WTC11 (cell line): ENCODE results near the gene ARID4B. TPM values are rescaled to one million over a fixed set of nuclear protein-coding genes. Genes with fewer than 3 reads are reported as not detected.

Experiments used
- ATAC-seq: fragments of 200-7000 bp; cut with Tn5 transposase; 2 replicates; pipeline ENCODE4 v1.10.0; 2021; ENCODE audit warnings: mild to moderate bottlenecking, moderate library complexity
- CTCF ChIA-PET: fragments of 300-600 bp; sonication (Branson Sonifier 250); formaldehyde crosslinking; loops from one replicate; lab custom pipeline; 2021; ENCODE audit warnings: antibody characterized with exemption; lab: Charles Lee
- POLR2A ChIA-PET: fragments of 350-600 bp; sonication (Branson Sonifier 250); formaldehyde crosslinking; loops from one replicate; lab custom pipeline; 2021; ENCODE audit warnings: antibody characterized with exemption; lab: Charles Lee
- DNase-seq: peaks from one replicate; pipeline ENCODE4 v3.0.0; 2021; ENCODE audit warnings: low spot score
- H3K27ac Mint-ChIP-seq: 2 replicates; pipeline ENCODE4 v1.8.0; 2021; ENCODE audit warnings: mixed read lengths
- H3K27me3 Mint-ChIP-seq: 2 replicates; pipeline ENCODE4 v1.8.0; 2021; ENCODE audit warnings: low read depth, mild to moderate bottlenecking, moderate library complexity, mixed read lengths
- H3K36me3 Mint-ChIP-seq: 2 replicates; pipeline ENCODE4 v1.8.0; 2021; ENCODE audit warnings: mixed read lengths
- H3K4me1 Mint-ChIP-seq: 2 replicates; pipeline ENCODE4 v1.8.0; 2022; ENCODE audit warnings: mixed read lengths
- H3K4me3 Mint-ChIP-seq: 2 replicates; pipeline ENCODE4 v1.8.0; 2021; ENCODE audit warnings: mild to moderate bottlenecking, moderate library complexity, mixed read lengths
- H3K9me3 Mint-ChIP-seq: 2 replicates; pipeline ENCODE4 v1.8.0; 2021; ENCODE audit warnings: mixed read lengths
- ARID4B ChIP-seq: sonication (generic); formaldehyde crosslinking; IDR thresholded peaks from 2 replicates; pipeline ENCODE4 v1.8.0; 2023; ENCODE audit warnings: missing genetic modification reagents, mild to moderate bottlenecking, borderline replicate concordance
- CTCF ChIP-seq: fragments of 200-600 bp; IDR thresholded peaks from 2 replicates; pipeline ENCODE4 v1.8.0; 2022; ENCODE audit warnings: antibody characterized with exemption
- ESRRA ChIP-seq: sonication (generic); formaldehyde crosslinking; IDR thresholded peaks from 2 replicates; pipeline ENCODE4 v1.8.1; 2022; ENCODE audit warnings: mild to moderate bottlenecking, missing genetic modification reagents, borderline replicate concordance
- FOXP1 ChIP-seq: sonication (generic); formaldehyde crosslinking; IDR thresholded peaks from 2 replicates; pipeline ENCODE4 v1.8.0; 2022; ENCODE audit warnings: missing genetic modification reagents, mild to moderate bottlenecking, moderate library complexity, borderline replicate concordance
- GRHL2 ChIP-seq: fragments of 250-450 bp; sonication (Bioruptor Pico); IDR thresholded peaks from 2 replicates; pipeline ENCODE4 v1.8.0; 2022; ENCODE audit warnings: mild to moderate bottlenecking, moderate library complexity; ENCODE audit not compliant: insufficient replicate concordance, severe bottlenecking
- HMGA2 ChIP-seq: fragments of 250-450 bp; sonication (Bioruptor Pico); IDR thresholded peaks from 2 replicates; pipeline ENCODE4 v1.4.0; 2021; ENCODE audit warnings: mild to moderate bottlenecking, moderate library complexity
- IRF2 ChIP-seq: sonication (generic); formaldehyde crosslinking; IDR thresholded peaks from 2 replicates; pipeline ENCODE4 v1.8.0; 2022; ENCODE audit warnings: low read depth, missing genetic modification reagents, borderline replicate concordance
- JUN ChIP-seq: sonication (generic); formaldehyde crosslinking; IDR thresholded peaks from 2 replicates; pipeline ENCODE4 v1.8.0; 2023; ENCODE audit warnings: mild to moderate bottlenecking, missing genetic modification reagents
- NFE2L1 ChIP-seq: sonication (generic); formaldehyde crosslinking; IDR thresholded peaks from 2 replicates; pipeline ENCODE4 v1.8.1; 2023; ENCODE audit warnings: missing genetic modification reagents
- PREB ChIP-seq: sonication (generic); formaldehyde crosslinking; IDR thresholded peaks from 2 replicates; pipeline ENCODE4 v1.8.1; 2022; ENCODE audit warnings: mild to moderate bottlenecking, missing genetic modification reagents, moderate library complexity, borderline replicate concordance
- RORB ChIP-seq: fragments of 250-450 bp; sonication (Bioruptor Pico); IDR thresholded peaks from 2 replicates; pipeline ENCODE4 v1.9.0; 2021; ENCODE audit warnings: mild to moderate bottlenecking
- SMAD3 ChIP-seq: sonication (generic); formaldehyde crosslinking; IDR thresholded peaks from 2 replicates; pipeline ENCODE4 v1.8.0; 2022; ENCODE audit warnings: missing genetic modification reagents, mild to moderate bottlenecking, borderline replicate concordance
- SMAD4 ChIP-seq: sonication (generic); formaldehyde crosslinking; IDR thresholded peaks from 2 replicates; pipeline ENCODE4 v1.8.0; 2022; ENCODE audit warnings: mild to moderate bottlenecking, missing genetic modification reagents
- TEAD1 ChIP-seq: sonication (generic); formaldehyde crosslinking; IDR thresholded peaks from 2 replicates; pipeline ENCODE4 v1.8.0; 2022; ENCODE audit warnings: mild to moderate bottlenecking, missing genetic modification reagents
- TP53 ChIP-seq: sonication (generic); formaldehyde crosslinking; IDR thresholded peaks from 2 replicates; pipeline ENCODE4 v1.8.1; 2023; ENCODE audit warnings: mild to moderate bottlenecking, missing genetic modification reagents
- ZNF121 ChIP-seq: sonication (generic); formaldehyde crosslinking; IDR thresholded peaks from 2 replicates; pipeline ENCODE4 v1.8.0; 2023; ENCODE audit warnings: missing genetic modification reagents
- ZNF263 ChIP-seq: sonication (generic); formaldehyde crosslinking; IDR thresholded peaks from 2 replicates; pipeline ENCODE4 v1.8.1; 2022; ENCODE audit warnings: low read depth, mild to moderate bottlenecking, moderate library complexity, missing genetic modification reagents
- ZNF423 ChIP-seq: fragments of 250-450 bp; sonication (Bioruptor Pico); IDR thresholded peaks from 2 replicates; pipeline ENCODE4 v2.1.2; 2022; ENCODE audit warnings: mild to moderate bottlenecking, moderate library complexity
- ZNF512 ChIP-seq: sonication (generic); formaldehyde crosslinking; IDR thresholded peaks from 2 replicates; pipeline ENCODE4 v1.8.1; 2022; ENCODE audit warnings: missing genetic modification reagents, borderline replicate concordance
- total RNA-seq: library from RNA; stranded (reverse); gene quantifications from 3 replicates; pipeline ENCODE4 v1.2.3, GENCODE V29; 2021
- TF ChIP-seq, protein P1 (sequence below): sonication (generic); formaldehyde crosslinking; IDR thresholded peaks from 2 replicates; pipeline ENCODE4 v1.8.1; 2022; ENCODE audit warnings: low read depth, missing genetic modification reagents, borderline replicate concordance
- TF ChIP-seq, protein P2 (sequence below): sonication (generic); formaldehyde crosslinking; IDR thresholded peaks from 2 replicates; pipeline ENCODE4 v1.8.1; 2023; ENCODE audit warnings: mild to moderate bottlenecking, moderate library complexity, missing genetic modification reagents

The ARID4B gene
- total RNA-seq, 1 experiment from 2014 or later = 35.7 TPM

DNA sequence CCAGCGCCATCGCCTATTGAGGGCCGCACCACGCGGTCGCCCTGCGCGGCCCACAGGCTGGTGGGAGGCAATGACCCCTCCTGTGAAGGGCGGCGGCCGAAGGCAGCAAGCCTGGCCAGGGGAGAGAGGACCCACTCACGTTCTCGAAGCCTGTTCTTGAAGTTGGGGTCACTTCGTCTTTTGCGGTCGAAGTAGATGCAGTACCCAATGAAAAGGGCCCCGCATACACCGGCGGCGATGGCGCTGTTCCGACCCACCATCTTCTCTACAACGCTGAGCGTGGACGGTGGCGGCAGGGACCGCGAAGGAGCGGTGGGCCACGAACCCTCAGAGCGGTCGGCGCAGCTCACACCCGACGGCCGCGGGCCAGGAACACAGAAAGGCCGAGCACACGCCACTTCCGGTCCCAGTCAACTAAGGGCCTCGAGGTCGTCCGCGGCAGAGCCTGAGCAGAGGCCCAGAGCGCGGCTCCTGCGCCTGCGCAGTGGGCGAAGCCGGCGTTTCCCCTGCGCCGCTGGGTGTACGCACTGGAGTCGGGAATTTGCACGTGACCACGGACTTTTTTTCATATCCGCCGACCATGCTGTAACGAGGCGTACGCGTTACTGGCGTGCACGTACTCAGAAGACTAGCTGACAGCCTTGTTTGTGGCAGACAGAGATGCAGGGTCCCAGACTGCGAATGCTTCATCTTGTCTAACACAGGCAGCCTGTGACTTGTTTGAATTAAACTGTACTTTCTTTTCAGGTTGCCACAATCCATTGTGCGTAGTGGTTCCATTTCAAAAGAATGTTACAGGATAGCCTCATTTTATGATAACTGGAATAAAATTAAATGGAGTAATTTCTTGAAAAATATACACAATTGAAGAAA lies 199.3 kb downstream of the ARID4B start, which contains the start of gene TOMM20 (continued):
- TF ChIP-seq, protein P1, sequence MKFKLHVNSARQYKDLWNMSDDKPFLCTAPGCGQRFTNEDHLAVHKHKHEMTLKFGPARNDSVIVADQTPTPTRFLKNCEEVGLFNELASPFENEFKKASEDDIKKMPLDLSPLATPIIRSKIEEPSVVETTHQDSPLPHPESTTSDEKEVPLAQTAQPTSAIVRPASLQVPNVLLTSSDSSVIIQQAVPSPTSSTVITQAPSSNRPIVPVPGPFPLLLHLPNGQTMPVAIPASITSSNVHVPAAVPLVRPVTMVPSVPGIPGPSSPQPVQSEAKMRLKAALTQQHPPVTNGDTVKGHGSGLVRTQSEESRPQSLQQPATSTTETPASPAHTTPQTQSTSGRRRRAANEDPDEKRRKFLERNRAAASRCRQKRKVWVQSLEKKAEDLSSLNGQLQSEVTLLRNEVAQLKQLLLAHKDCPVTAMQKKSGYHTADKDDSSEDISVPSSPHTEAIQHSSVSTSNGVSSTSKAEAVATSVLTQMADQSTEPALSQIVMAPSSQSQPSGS (CRISPR knock-in tag) = no peak
- TF ChIP-seq SMAD4 (CRISPR knock-in tag) (0 out of 2 replicates have a peak, but pooled peaks have one; percentile 14), ESRRA (CRISPR knock-in tag) (peak; percentile 80), TEAD1 (CRISPR knock-in tag) (peak; percentile 77; the same call in 1 of the 2 replicates), TP53 (CRISPR knock-in tag) (no peak), ZNF121 (CRISPR knock-in tag) (no peak), FOXP1 (CRISPR knock-in tag) (peak; percentile 72; the same call in 1 of the 2 replicates), GRHL2 (CRISPR knock-in tag) (no peak), IRF2 (CRISPR knock-in tag) (0 out of 2 replicates have a peak, but pooled peaks have one; percentile 31)

GRCh38 chr1:235127732-235128455 lies 200.1 kb downstream of the ARID4B start:
- Mint-ChIP-seq H3K27me3 (no peaks in the 10 kb centered on the region), H3K27ac (peak overlapping the region; percentile 98), H3K36me3 (peaks cover 44% of the 10 kb centered on the region), H3K4me1 (peaks cover 41% of the 10 kb centered on the region), H3K9me3 (no peaks in the 10 kb centered on the region), H3K4me3 (peak overlapping the region; percentile 99)
- no peak for ATAC-seq
- CTCF ChIA-PET = interaction anchor here (1.2 kb wide), 1 partner anchor 33 kb away, joined by 3 read pairs; the partner anchor contains the start of gene RBM34
- POLR2A ChIA-PET = interaction anchor here (0.9 to 1.4 kb wide), 4 partner anchors 33 to 376 kb away, joined by 4 to 7 read pairs (median 4); partner anchors contain the start of genes ARID4B, B3GALNT2, GGPS1 and RBM34
- DNase-seq = no peak
- no peak for TF ChIP-seq ZNF263
- no peak for TF ChIP-seq NFE2L1 (CRISPR knock-in tag)
- TF ChIP-seq PREB (CRISPR knock-in tag) = no peak
- 0 out of 2 replicates have a peak, but pooled peaks have one; percentile 59 for TF ChIP-seq ZNF423
- no peak for TF ChIP-seq HMGA2 (CRISPR knock-in tag)
- no peak for TF ChIP-seq ZNF512 (CRISPR knock-in tag)
- no peak for TF ChIP-seq TEAD1 (CRISPR knock-in tag)
- no peak for TF ChIP-seq ESRRA (CRISPR knock-in tag)
- no peak for TF ChIP-seq CTCF
- TF ChIP-seq, protein P2, sequence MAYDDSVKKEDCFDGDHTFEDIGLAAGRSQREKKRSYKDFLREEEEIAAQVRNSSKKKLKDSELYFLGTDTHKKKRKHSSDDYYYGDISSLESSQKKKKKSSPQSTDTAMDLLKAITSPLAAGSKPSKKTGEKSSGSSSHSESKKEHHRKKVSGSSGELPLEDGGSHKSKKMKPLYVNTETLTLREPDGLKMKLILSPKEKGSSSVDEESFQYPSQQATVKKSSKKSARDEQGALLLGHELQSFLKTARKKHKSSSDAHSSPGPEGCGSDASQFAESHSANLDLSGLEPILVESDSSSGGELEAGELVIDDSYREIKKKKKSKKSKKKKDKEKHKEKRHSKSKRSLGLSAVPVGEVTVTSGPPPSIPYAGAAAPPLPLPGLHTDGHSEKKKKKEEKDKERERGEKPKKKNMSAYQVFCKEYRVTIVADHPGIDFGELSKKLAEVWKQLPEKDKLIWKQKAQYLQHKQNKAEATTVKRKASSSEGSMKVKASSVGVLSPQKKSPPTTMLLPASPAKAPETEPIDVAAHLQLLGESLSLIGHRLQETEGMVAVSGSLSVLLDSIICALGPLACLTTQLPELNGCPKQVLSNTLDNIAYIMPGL (CRISPR knock-in tag) = no peak
- no peak for TF ChIP-seq RORB (CRISPR knock-in tag)
- TF ChIP-seq ARID4B (CRISPR knock-in tag) = 0 out of 2 replicates have a peak, but pooled peaks have one; percentile 40
- TF ChIP-seq JUN (CRISPR knock-in tag) = no peak
- TF ChIP-seq SMAD3 (CRISPR knock-in tag) = no peak
